Measurements from ENCODE around the gene PGBD2.
"Not testable (repeated sequence)": the region's sequence is repeated elsewhere in the genome, so short reads cannot be mapped to it uniquely, and the experiment has no call there.

The PGBD2 gene

GRCh38 chr1:248906009-248906752 is at the start of gene PGBD2:
TSS of gene PGBD2 (plus strand) at chr1:248906235. CDS start at chr1:248913863, 7,628 bp downstream.
- DNase-seq (ENCODE audit: low read depth in 2 of 2): peak; percentile 83 to 87

DNA sequence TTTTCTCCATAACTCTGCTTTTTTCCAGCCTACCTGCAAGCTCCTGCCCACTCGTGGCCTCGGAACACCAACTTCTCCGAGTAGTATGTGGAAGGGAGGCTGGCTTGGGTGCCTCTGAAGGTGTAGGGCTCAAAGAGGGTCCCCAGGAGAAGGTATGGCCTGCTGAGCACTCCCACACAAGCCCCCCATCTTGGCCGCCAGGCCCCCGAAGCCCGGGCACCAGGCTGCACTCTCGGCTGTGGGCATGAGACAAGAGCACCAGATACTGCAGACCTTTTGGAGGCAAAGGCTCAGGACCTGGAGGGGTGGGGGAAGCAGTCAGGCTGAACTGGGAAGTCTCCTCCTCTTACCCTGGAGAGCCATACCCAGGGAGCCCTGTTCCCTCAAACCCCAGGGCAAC is 48.8 kb upstream of the PGBD2 start:
- DNase-seq (ENCODE audit: low read depth in 2 of 2): no peak

- no peak for DNase-seq (ENCODE audit: low read depth in 2 of 2)
These were observed 48.3 kb upstream of the PGBD2 start for GRCh38 chr1:248857749-248858095.

- no peak for DNase-seq (ENCODE audit: low read depth in 2 of 2)
These were observed 47.7 kb upstream of the PGBD2 start for GRCh38 chr1:248858096-248858890.

- peak; percentile 92 to 93 for DNase-seq (ENCODE audit: low read depth in 2 of 2)
These were observed 46.8 kb upstream of the PGBD2 start, which contains the start of gene ZNF692 for GRCh38 chr1:248858891-248859889. TSS of gene ZNF692 (minus strand) at chr1:248859085. CDS start at chr1:248858309, 776 bp downstream.

GRCh38 chr1:248860007-248860406 is 46.0 kb upstream of the PGBD2 start:
- no peak for DNase-seq (ENCODE audit: low read depth in 2 of 2)

DNA sequence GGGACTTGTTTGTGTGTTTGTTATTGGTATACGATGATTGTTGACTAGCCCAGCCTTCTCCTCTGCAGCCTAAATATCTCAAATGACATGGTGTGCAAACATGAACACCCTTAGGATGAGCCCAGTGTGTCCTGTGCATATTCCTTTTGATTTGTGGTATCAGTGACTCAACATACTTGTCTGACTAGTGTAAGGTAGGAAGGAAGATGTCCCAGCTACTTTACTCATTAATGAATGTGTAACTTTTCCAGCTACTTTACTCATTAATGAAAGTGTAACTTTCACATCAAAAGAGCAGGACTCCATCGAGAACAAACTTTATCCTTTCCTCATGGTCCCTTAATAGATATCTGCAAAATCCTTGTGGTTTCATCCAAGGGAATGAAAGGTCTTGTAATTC is 44.4 kb upstream of the PGBD2 start:
- no peak for DNase-seq (ENCODE audit: low read depth in 2 of 2)

DNA sequence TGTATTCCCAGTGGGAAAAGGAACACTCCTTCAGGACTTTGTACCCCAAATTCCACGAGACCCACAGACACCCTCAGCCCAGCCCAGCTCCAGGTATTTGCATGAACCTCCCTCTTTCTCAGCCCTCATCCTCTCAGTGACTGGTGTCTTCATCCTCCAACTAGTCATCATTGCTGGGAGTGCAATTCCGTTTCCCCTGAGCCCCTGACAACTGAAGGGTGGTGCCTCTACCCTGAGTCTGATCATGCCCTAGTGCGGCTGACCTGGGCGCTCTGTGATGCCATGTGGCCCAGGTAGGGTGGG is 43.4 kb upstream of the PGBD2 start:
- no peak for DNase-seq (ENCODE audit: low read depth in 2 of 2)

GRCh38 chr1:248862998-248863881 is 42.8 kb upstream of the PGBD2 start:
- DNase-seq (ENCODE audit: low read depth in 2 of 2): peak; percentile 35 to 39

GRCh38 chr1:248871837-248872401 is 34.1 kb upstream of the PGBD2 start:
- no peak for DNase-seq (ENCODE audit: low read depth in 2 of 2)

- peak in 1 of 2 experiments; percentile 21 for DNase-seq (ENCODE audit: low read depth in 2 of 2)
These were observed 33.2 kb upstream of the PGBD2 start for GRCh38 chr1:248872752-248873408.

GRCh38 chr1:248873409-248873992 is 32.5 kb upstream of the PGBD2 start:
- peak; percentile 93 to 94 for DNase-seq (ENCODE audit: low read depth in 2 of 2)

DNA sequence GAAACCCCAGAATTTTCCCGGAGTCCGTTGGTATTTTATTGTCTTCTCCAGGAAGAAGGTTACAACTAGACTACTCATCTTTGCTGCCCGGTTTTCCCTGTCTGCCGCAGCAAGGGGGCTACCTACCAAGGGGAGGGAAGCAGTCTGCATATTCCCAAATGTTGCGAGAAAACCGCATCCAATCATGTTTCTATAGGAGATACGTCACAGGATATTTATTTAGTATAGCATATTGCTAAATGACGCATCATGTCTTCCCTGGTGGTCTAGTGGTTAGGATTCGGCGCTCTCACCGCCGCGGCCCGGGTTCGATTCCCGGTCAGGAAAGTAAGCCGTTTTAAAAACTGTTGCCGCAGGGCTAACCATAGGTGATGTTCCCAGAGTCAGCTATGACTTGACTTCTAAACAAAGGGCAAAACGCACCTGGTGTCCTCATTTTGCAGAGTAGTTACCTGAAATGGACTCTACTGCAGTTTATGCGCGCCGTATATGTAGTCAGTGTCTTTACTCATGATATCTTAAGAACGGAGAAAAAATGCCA is 32.0 kb upstream of the PGBD2 start:
- DNase-seq (ENCODE audit: low read depth in 2 of 2): peak in 1 of 2 experiments; percentile 79

- DNase-seq (ENCODE audit: low read depth in 2 of 2): no peak
These were observed 24.8 kb upstream of the PGBD2 start for GRCh38 chr1:248881261-248881660.

GRCh38 chr1:248882427-248882826 is 23.6 kb upstream of the PGBD2 start:
- DNase-seq (ENCODE audit: low read depth in 2 of 2): not testable (repeated sequence)

DNA sequence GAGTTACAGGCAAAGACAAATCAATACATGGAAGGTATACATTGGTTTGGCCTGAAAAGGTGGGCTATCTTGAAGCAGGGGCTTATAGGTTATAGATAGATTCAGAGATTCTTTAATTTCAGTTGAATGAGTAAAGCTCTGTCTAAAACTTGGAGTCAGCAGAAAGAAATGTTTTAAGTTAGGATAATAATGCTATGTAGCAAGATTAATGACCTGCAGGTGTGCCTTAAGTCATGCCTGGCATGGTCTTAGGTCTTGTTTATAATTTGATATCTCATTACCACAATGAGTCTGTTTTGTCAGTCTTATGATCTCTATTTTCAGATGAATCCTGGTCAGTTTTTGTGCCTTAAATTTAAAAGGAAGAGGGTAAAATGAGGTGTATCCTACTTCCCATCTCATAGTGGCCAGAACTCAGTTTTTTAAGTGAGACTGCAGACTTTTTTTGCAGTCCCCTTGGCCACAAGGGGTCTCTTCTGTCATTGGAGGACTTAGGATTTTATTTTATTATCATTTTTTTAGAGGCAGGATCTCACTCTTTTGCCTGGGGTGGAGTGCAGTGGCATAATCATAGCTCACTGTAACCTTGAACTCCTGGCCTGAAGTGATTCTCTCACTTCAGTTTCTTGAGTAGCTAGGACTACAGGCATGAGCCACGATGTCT is 21.3 kb upstream of the PGBD2 start:
- DNase-seq (ENCODE audit: low read depth in 2 of 2): no peak

DNA sequence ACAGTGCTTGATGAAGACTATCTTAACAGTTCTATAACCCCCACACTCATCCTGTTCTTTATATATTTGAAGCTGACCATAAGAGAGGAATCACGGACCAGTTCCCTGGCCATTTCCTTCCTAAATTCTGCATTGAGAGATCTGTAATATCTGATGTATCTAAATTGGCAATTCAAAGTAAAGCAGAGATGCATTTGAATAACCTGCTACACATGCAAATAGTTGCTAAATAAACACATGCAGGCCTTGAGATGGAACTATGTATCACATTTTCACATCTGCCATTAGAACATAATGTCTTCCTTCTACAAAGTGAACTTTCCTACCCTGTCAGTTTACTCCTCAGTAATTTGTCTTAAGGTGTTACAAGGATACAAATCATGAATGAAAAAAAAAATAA is 20.4 kb upstream of the PGBD2 start:
- DNase-seq (ENCODE audit: low read depth in 2 of 2): no peak

GRCh38 chr1:248886237-248886895 is 19.7 kb upstream of the PGBD2 start:
- DNase-seq (ENCODE audit: low read depth in 2 of 2): peak in 1 of 2 experiments; percentile 19

Data from fibroblast of skin of left quadriceps (primary cell).